Measurements from ENCODE around the gene OOSP4B.

DNA sequence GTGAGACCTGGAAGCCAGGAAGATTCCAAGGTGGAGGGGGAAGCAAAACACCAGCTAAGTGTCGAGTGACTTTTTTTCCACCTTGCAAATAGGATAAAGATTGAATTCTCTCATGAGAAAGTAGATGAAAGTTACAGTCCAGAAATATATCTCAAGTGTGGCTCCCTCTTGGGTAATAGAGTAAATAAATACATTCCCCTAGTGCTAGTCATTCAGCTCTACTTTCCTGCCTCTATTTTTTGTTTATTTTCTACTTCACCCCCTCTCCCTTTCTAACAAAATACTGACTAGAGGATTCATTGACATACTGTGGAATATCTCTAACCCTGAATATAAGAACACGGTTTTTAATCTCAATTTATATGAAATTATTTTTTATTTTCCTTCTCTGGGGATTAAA, 19.2 kb upstream of the OOSP4B start:
- TF ChIP-seq, protein P1, sequence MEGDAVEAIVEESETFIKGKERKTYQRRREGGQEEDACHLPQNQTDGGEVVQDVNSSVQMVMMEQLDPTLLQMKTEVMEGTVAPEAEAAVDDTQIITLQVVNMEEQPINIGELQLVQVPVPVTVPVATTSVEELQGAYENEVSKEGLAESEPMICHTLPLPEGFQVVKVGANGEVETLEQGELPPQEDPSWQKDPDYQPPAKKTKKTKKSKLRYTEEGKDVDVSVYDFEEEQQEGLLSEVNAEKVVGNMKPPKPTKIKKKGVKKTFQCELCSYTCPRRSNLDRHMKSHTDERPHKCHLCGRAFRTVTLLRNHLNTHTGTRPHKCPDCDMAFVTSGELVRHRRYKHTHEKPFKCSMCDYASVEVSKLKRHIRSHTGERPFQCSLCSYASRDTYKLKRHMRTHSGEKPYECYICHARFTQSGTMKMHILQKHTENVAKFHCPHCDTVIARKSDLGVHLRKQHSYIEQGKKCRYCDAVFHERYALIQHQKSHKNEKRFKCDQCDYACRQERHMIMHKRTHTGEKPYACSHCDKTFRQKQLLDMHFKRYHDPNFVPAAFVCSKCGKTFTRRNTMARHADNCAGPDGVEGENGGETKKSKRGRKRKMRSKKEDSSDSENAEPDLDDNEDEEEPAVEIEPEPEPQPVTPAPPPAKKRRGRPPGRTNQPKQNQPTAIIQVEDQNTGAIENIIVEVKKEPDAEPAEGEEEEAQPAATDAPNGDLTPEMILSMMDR (IDR thresholded peaks at IDR 0.05) = no peak
- no peak for TF ChIP-seq POLR2A (IDR thresholded peaks at IDR 0.05)
